HepG2 (cell line): ENCODE results near the gene SPPL3. TPM values are rescaled to one million over a fixed set of nuclear protein-coding genes. Genes with fewer than 3 reads are reported as not detected.

Experiments used
- BRCA1 ChIP-seq: sonication (generic); formaldehyde crosslinking; IDR thresholded peaks from 2 replicates; pipeline ENCODE4 v1.4.0; 2020; ENCODE audit warnings: missing genetic modification reagents
- FOXA1 ChIP-seq, 2 experiments: fragments of 450-650 bp in 1 of 2; sonication (generic) in 1 of 2; formaldehyde crosslinking in 1 of 2; IDR thresholded peaks; 2 replicates each; pipeline versions ENCODE4 v1.4.0 to v1.6.1; 2016 to 2020; ENCODE audit warnings: missing genetic modification reagents in 1 of 2
- FOXM1 ChIP-seq: sonication (generic); formaldehyde crosslinking; IDR thresholded peaks from 2 replicates; pipeline ENCODE4 v1.5.0; 2020; ENCODE audit warnings: missing genetic modification reagents
- FOXP1 ChIP-seq, 2 experiments: fragments of 450-650 bp in 1 of 2; IDR thresholded peaks; 2 replicates each; pipeline ENCODE4 v1.6.1; 2017 to 2018; ENCODE audit warnings: antibody characterized with exemption in 1 of 2
- FOXP4 ChIP-seq: sonication (generic); formaldehyde crosslinking; IDR thresholded peaks from 2 replicates; pipeline ENCODE4 v1.4.0; 2020; ENCODE audit warnings: missing genetic modification reagents
- GTF2F1 ChIP-seq: fragments of 150-350 bp; IDR thresholded peaks from 2 replicates; pipeline ENCODE4 v1.6.1; 2014; ENCODE audit warnings: low read length
- HES4 ChIP-seq: sonication (generic); formaldehyde crosslinking; IDR thresholded peaks from 2 replicates; pipeline ENCODE4 v1.9.0; 2021; ENCODE audit warnings: mild to moderate bottlenecking, missing genetic modification reagents, borderline replicate concordance
- HMG20A ChIP-seq: IDR thresholded peaks from 2 replicates; pipeline ENCODE4 v1.6.1; 2016; ENCODE audit warnings: borderline replicate concordance
- NFATC3 ChIP-seq: sonication (generic); formaldehyde crosslinking; IDR thresholded peaks from 2 replicates; pipeline ENCODE4 v1.5.1; 2020; ENCODE audit warnings: mild to moderate bottlenecking, missing genetic modification reagents
- NFIC ChIP-seq: IDR thresholded peaks from 2 replicates; pipeline ENCODE4 v1.6.1; 2012; ENCODE audit warnings: mild to moderate bottlenecking, low read length, inconsistent platforms
- NR2F2 ChIP-seq: IDR thresholded peaks from 2 replicates; pipeline ENCODE4 v1.6.1; 2012; ENCODE audit warnings: low read depth, inconsistent platforms, borderline replicate concordance
- PHF20 ChIP-seq: sonication (generic); formaldehyde crosslinking; IDR thresholded peaks from 2 replicates; pipeline ENCODE4 v1.5.0; 2020; ENCODE audit warnings: mild to moderate bottlenecking, missing genetic modification reagents
- RARA ChIP-seq: IDR thresholded peaks from 2 replicates; pipeline ENCODE4 v1.6.1; 2016; ENCODE audit warnings: missing genetic modification reagents, missing compliant biosample characterization
- RELA ChIP-seq: sonication (generic); formaldehyde crosslinking; IDR thresholded peaks from 2 replicates; pipeline ENCODE4 v1.4.0; 2020; ENCODE audit warnings: missing genetic modification reagents
- SAP130 ChIP-seq: IDR thresholded peaks from 2 replicates; pipeline ENCODE4 v1.6.1; 2016; ENCODE audit warnings: low read depth
- SP4 ChIP-seq: sonication (generic); formaldehyde crosslinking; IDR thresholded peaks from 2 replicates; pipeline ENCODE4 v1.8.1; 2023; ENCODE audit warnings: mild to moderate bottlenecking, missing genetic modification reagents
- SUZ12 ChIP-seq: fragments of 150-350 bp; IDR thresholded peaks from 2 replicates; pipeline ENCODE4 v1.6.1; 2014; ENCODE audit warnings: low read depth, low read length
- TBL1XR1 ChIP-seq: fragments of 150-350 bp; IDR thresholded peaks from 2 replicates; pipeline ENCODE4 v1.6.1; 2014; ENCODE audit warnings: borderline replicate concordance, low read length; ENCODE audit not compliant: partially characterized antibody
- ZEB1 ChIP-seq: IDR thresholded peaks from 2 replicates; pipeline ENCODE4 v1.6.1; 2012; ENCODE audit warnings: mild to moderate bottlenecking, low read depth, inconsistent platforms; ENCODE audit not compliant: insufficient replicate concordance
- ZKSCAN1 ChIP-seq: fragments of 150-350 bp; IDR thresholded peaks from 2 replicates; pipeline ENCODE4 v1.6.1; 2014; ENCODE audit warnings: low read length
- ZNF256 ChIP-seq: sonication (generic); formaldehyde crosslinking; conservative IDR thresholded peaks from 2 replicates; pipeline ENCODE4 v1.4.0; 2020; ENCODE audit warnings: missing genetic modification reagents
- ZNF609 ChIP-seq: sonication (generic); formaldehyde crosslinking; IDR thresholded peaks from 2 replicates; pipeline ENCODE4 v1.4.0; 2020; ENCODE audit warnings: mild to moderate bottlenecking, missing genetic modification reagents, borderline replicate concordance
- ZZZ3 ChIP-seq: sonication (generic); formaldehyde crosslinking; IDR thresholded peaks from 2 replicates; pipeline ENCODE4 v1.4.0; 2020; ENCODE audit warnings: missing genetic modification reagents, mild to moderate bottlenecking, borderline replicate concordance
- polyA plus RNA-seq, 8 experiments: library from polyadenylated mRNA; depleted of rRNA in 3 of 8; stranded (reverse) in 7 of 8; unstranded in 1 of 8; fragments of >200 nt; fragmentation: Illumina TruSeq in 4 of 8; extraction: Trizol in 4 of 8; gene quantifications; 2 replicates each; pipeline versions ENCODE4 v1.2.1 to v1.2.3, GENCODE V29; 2011 to 2016; ENCODE audit warnings: low read depth in 4 of 8, missing spikeins in 1 of 8, mixed read lengths in 1 of 8; ENCODE audit not compliant: insufficient read depth in 1 of 8
- total RNA-seq, 5 experiments: library from RNA; depleted of rRNA; stranded (reverse); fragments of >200 nt; fragmentation: Illumina TruSeq; extraction: Trizol; gene quantifications; 2 replicates each; pipeline ENCODE4 v1.2.3, GENCODE V29; 2016; ENCODE audit warnings: low read depth in 1 of 5
- TF ChIP-seq, protein P1 (sequence below): sonication (generic); formaldehyde crosslinking; IDR thresholded peaks from 2 replicates; pipeline ENCODE4 v1.8.0; 2022; ENCODE audit warnings: mild to moderate bottlenecking, missing genetic modification reagents, moderate library complexity
- TF ChIP-seq, protein P2 (sequence below): IDR thresholded peaks from 2 replicates; pipeline ENCODE4 v1.6.1; 2018; ENCODE audit warnings: missing genetic modification reagents

Gene SPPL3
- total and polyA plus RNA-seq, 2 of the 13 experiments (the other 11 are each of a cell fraction or from before 2014, with no cell fraction given), result 8.9 to 9.1 TPM

GRCh38 chr12:120825337-120825736 is 78.8 kb downstream of the SPPL3 start (continued):
- TF ChIP-seq ZNF609 (CRISPR knock-in tag), result peak; percentile 58; the same call in 1 of the 2 replicates
- TF ChIP-seq, protein P1, sequence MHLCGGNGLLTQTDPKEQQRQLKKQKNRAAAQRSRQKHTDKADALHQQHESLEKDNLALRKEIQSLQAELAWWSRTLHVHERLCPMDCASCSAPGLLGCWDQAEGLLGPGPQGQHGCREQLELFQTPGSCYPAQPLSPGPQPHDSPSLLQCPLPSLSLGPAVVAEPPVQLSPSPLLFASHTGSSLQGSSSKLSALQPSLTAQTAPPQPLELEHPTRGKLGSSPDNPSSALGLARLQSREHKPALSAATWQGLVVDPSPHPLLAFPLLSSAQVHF (CRISPR knock-in tag), result no peak
- no peak for TF ChIP-seq GTF2F1
- TF ChIP-seq FOXP1 (IDR thresholded peaks at IDR 0.05), result 0 out of 2 replicates have a peak, but pooled peaks have one; percentile 29
- TF ChIP-seq FOXP1 (CRISPR knock-in tag; IDR thresholded peaks at IDR 0.05), result peak; percentile 92
- no peak for TF ChIP-seq ZKSCAN1
- no peak for TF ChIP-seq TBL1XR1
- TF ChIP-seq RARA (CRISPR knock-in tag), result peak; percentile 75
- TF ChIP-seq RELA (CRISPR knock-in tag), result no peak
- TF ChIP-seq FOXM1, result no peak
- no peak for TF ChIP-seq NFATC3
- peak; percentile 59 for TF ChIP-seq NFIC
- TF ChIP-seq PHF20 (CRISPR knock-in tag), result no peak
- TF ChIP-seq HMG20A (CRISPR knock-in tag), result 0 out of 2 replicates have a peak, but pooled peaks have one; percentile 14
- TF ChIP-seq ZZZ3 (CRISPR knock-in tag), result no peak
- TF ChIP-seq, protein P2, sequence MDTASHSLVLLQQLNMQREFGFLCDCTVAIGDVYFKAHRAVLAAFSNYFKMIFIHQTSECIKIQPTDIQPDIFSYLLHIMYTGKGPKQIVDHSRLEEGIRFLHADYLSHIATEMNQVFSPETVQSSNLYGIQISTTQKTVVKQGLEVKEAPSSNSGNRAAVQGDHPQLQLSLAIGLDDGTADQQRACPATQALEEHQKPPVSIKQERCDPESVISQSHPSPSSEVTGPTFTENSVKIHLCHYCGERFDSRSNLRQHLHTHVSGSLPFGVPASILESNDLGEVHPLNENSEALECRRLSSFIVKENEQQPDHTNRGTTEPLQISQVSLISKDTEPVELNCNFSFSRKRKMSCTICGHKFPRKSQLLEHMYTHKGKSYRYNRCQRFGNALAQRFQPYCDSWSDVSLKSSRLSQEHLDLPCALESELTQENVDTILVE (CRISPR knock-in tag), result peak; percentile 42; the same call in 1 of the 2 replicates
- TF ChIP-seq SP4 (CRISPR knock-in tag), result no peak
- peak; percentile 91 for TF ChIP-seq NR2F2
- no peak for TF ChIP-seq SUZ12
- TF ChIP-seq ZEB1, result no peak
- TF ChIP-seq FOXP4 (CRISPR knock-in tag), result peak; percentile 90
- TF ChIP-seq FOXA1 (IDR thresholded peaks at IDR 0.05), result no peak
- peak; percentile 85 for TF ChIP-seq FOXA1 (CRISPR knock-in tag; IDR thresholded peaks at IDR 0.05)
- peak; percentile 42; the same call in 1 of the 2 replicates for TF ChIP-seq SAP130 (CRISPR knock-in tag)
- TF ChIP-seq ZNF256, result no peak
- TF ChIP-seq HES4, result no peak
- TF ChIP-seq BRCA1 (CRISPR knock-in tag), result no peak
